Measurements from ENCODE around the gene CPNE4.
A peak's percentile ranks its signal among the peaks of the same experiment; 100 is the strongest.
"Not testable (repeated sequence)": the region's sequence is repeated elsewhere in the genome, so short reads cannot be mapped to it uniquely, and the experiment has no call there.

CPNE4 gene

GRCh38 chr3:131505421-131505820 is 529.4 kb downstream of the CPNE4 start:
- TF ChIP-seq CTCF (conservative IDR thresholded peaks at IDR 0.05) (no peak), ZFX (IDR thresholded peaks at IDR 0.05) (no peak)
- H3K27ac ChIP-seq, result no peak overlapping the region

- H3K27ac ChIP-seq, result no peak overlapping the region
- TF ChIP-seq ZFX (IDR thresholded peaks at IDR 0.05), result no peak
- TF ChIP-seq CTCF (conservative IDR thresholded peaks at IDR 0.05), result no peak
These were observed 531.5 kb downstream of the CPNE4 start for GRCh38 chr3:131503320-131503635.

GRCh38 chr3:131502530-131503319 is 532.1 kb downstream of the CPNE4 start, which contains the start of gene MRPL3:
Gene MRPL3, minus strand, starts transcription at chr3:131502971. Its CDS starts 150 bp downstream, at chr3:131502821.
- TF ChIP-seq CTCF (conservative IDR thresholded peaks at IDR 0.05), result no peak
- peak; percentile 97 for TF ChIP-seq ZFX (IDR thresholded peaks at IDR 0.05)
- peak within 1 kb of the TSS; percentile 92 for H3K27ac ChIP-seq

GRCh38 chr3:131501949-131502348 is 532.9 kb downstream of the CPNE4 start:
- TF ChIP-seq CTCF (conservative IDR thresholded peaks at IDR 0.05) (no peak), ZFX (IDR thresholded peaks at IDR 0.05) (no peak)
- H3K27ac ChIP-seq, result peak overlapping the region; percentile 92

GRCh38 chr3:131494706-131495105 is 540.1 kb downstream of the CPNE4 start:
- TF ChIP-seq ZFX (IDR thresholded peaks at IDR 0.05) (no peak), CTCF (conservative IDR thresholded peaks at IDR 0.05) (no peak)
- no peak overlapping the region for H3K27ac ChIP-seq

- no peak overlapping the region for H3K27ac ChIP-seq
- no peak for TF ChIP-seq CTCF (conservative IDR thresholded peaks at IDR 0.05)
- no peak for TF ChIP-seq ZFX (IDR thresholded peaks at IDR 0.05)
These were observed 543.0 kb downstream of the CPNE4 start for GRCh38 chr3:131491775-131492174.

- no peak overlapping the region for H3K27ac ChIP-seq
- TF ChIP-seq ZFX (IDR thresholded peaks at IDR 0.05), result no peak
- no peak for TF ChIP-seq CTCF (conservative IDR thresholded peaks at IDR 0.05)
These were observed 543.7 kb downstream of the CPNE4 start for GRCh38 chr3:131491084-131491483.

GRCh38 chr3:131486545-131486944 is 548.3 kb downstream of the CPNE4 start:
- H3K27ac ChIP-seq, result not testable (repeated sequence)
